ENCODE results near the gene PRKAG1. TPM values are rescaled to one million over a fixed set of nuclear protein-coding genes. Genes with fewer than 3 reads are reported as not detected.
A peak's percentile ranks its signal among the peaks of the same experiment; 100 is the strongest.

The PRKAG1 gene
- total RNA-seq, 1 donor from 2014 or later, result 65.7 TPM

GRCh38 chr12:48991247-48992050 is 27.1 kb downstream of the PRKAG1 start:
- no peak overlapping the region for H3K4me3 Mint-ChIP-seq (ENCODE audit: low read depth)
- no peaks in the 10 kb centered on the region for H3K36me3 Mint-ChIP-seq (ENCODE audit: low read depth)
- H3K27ac Mint-ChIP-seq, result no peak overlapping the region
- intact Hi-C loops (cut with micrococcal nuclease), result no loop called here
- H3K27me3 Mint-ChIP-seq (ENCODE audit: low read depth), result peaks cover 66% of the 10 kb centered on the region
- no peaks in the 10 kb centered on the region for H3K9me3 Mint-ChIP-seq
- no peak for DNase-seq (ENCODE audit: low spot score)
- peaks cover 12% of the 10 kb centered on the region for H3K4me1 Mint-ChIP-seq (ENCODE audit: low read depth)

DNA sequence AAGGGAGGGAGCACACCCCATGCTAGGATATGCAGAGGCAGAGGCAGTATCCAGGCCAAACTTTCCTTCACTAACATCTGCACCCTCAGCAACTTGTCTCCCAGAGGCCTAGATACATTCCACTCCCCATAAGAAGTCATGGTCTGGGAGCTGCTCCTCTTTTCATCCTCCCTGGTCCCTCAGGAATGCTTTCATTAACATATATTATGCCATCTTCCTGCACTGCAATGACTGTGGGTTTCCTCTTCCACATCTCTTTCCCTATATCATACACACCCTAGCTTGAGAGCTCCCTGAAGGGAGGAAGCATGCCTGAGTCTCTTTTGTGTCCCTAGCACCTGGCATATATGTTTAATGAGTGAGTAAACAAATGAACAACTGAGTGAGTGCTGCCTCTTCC is 28.0 kb downstream of the PRKAG1 start:
- intact Hi-C loops (cut with micrococcal nuclease), result no loop called here
- Mint-ChIP-seq H3K27me3 (ENCODE audit: low read depth) (peaks cover 65% of the 10 kb centered on the region), H3K9me3 (no peaks in the 10 kb centered on the region), H3K36me3 (ENCODE audit: low read depth) (no peaks in the 10 kb centered on the region), H3K4me1 (ENCODE audit: low read depth) (peaks cover 8% of the 10 kb centered on the region), H3K27ac (no peak overlapping the region), H3K4me3 (ENCODE audit: low read depth) (no peak overlapping the region)
- no peak for DNase-seq (ENCODE audit: low spot score)

GRCh38 chr12:48988030-48988649 is 30.4 kb downstream of the PRKAG1 start:
- DNase-seq (ENCODE audit: low spot score), result peak; percentile 62
- Mint-ChIP-seq H3K27me3 (ENCODE audit: low read depth) (peaks cover 68% of the 10 kb centered on the region), H3K9me3 (no peaks in the 10 kb centered on the region), H3K27ac (no peak overlapping the region), H3K4me1 (ENCODE audit: low read depth) (peaks cover 6% of the 10 kb centered on the region), H3K4me3 (ENCODE audit: low read depth) (no peak overlapping the region), H3K36me3 (ENCODE audit: low read depth) (no peaks in the 10 kb centered on the region)
- intact Hi-C loops (cut with micrococcal nuclease), result loop anchor here (10.0 kb wide), 1 partner anchor 983 kb away; the partner anchor contains the start of gene COL2A1

GRCh38 chr12:48986720-48987291 is 31.8 kb downstream of the PRKAG1 start:
- intact Hi-C loops (cut with micrococcal nuclease), result loop anchor here (10.0 kb wide), 1 partner anchor 982 kb away; the partner anchor contains the start of gene COL2A1
- H3K27me3 Mint-ChIP-seq (ENCODE audit: low read depth), result peaks cover 75% of the 10 kb centered on the region

DNA sequence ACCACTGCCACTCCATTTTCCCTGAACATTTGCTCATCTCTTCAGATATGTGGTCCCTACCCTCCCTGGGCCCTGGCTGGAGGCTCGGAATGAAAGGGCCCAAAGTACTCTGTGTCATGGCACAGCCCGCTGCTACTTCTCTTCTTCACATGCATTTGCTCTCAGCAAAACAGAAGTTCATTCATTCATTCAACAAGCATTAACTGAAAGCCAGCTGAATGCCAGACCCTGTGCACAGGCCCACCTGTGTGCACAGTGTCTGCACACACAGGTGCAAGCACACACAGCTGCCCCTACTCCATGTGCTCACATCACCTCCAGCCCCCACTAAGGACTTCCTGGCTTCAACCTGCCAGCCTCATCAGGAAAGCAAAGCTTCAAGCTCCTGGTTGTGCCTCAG is 32.7 kb downstream of the PRKAG1 start:
- no peak overlapping the region for H3K27ac Mint-ChIP-seq
- H3K36me3 Mint-ChIP-seq (ENCODE audit: low read depth), result no peaks in the 10 kb centered on the region
- no peaks in the 10 kb centered on the region for H3K9me3 Mint-ChIP-seq
- H3K27me3 Mint-ChIP-seq (ENCODE audit: low read depth), result peaks cover 81% of the 10 kb centered on the region
- DNase-seq (ENCODE audit: low spot score), result no peak
- intact Hi-C loops (cut with micrococcal nuclease), result loop anchor here (10.0 kb wide), 1 partner anchor 981 kb away; the partner anchor contains the start of gene COL2A1
- peaks cover 19% of the 10 kb centered on the region for H3K4me1 Mint-ChIP-seq (ENCODE audit: low read depth)
- H3K4me3 Mint-ChIP-seq (ENCODE audit: low read depth), result no peak overlapping the region

More at GRCh38 chr12:48986720-48987291, 31.8 kb downstream of the PRKAG1 start:
- no peak overlapping the region for H3K4me3 Mint-ChIP-seq (ENCODE audit: low read depth)
- H3K4me1 Mint-ChIP-seq (ENCODE audit: low read depth), result peaks cover 13% of the 10 kb centered on the region
- no peaks in the 10 kb centered on the region for H3K36me3 Mint-ChIP-seq (ENCODE audit: low read depth)
- H3K9me3 Mint-ChIP-seq, result no peaks in the 10 kb centered on the region
- no peak overlapping the region for H3K27ac Mint-ChIP-seq
- no peak for DNase-seq (ENCODE audit: low spot score)

DNA sequence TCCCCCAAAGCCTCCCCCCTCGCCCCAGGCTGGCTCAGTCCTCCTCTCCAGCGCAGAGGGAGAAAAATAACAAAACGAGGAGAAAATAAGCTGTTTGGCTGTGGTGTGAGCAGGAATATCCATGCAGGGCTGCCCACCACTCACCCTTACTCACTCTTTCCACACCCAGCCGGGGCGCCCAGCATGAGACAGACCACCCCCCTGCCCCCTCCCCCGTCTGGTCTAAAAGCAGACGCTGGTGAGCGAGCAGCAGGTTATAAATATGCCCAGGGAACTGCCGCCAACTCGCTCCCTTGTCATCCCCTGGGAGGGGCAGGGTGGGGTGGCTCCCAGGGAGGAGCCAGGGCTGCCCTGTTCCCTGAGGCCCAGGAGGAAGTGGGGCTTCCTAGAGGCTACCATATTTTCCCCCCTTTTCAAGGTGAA is 33.1 kb downstream of the PRKAG1 start:
- H3K4me1 Mint-ChIP-seq (ENCODE audit: low read depth), result peaks cover 22% of the 10 kb centered on the region
- H3K9me3 Mint-ChIP-seq, result no peaks in the 10 kb centered on the region
- no peaks in the 10 kb centered on the region for H3K36me3 Mint-ChIP-seq (ENCODE audit: low read depth)
- peaks cover 81% of the 10 kb centered on the region for H3K27me3 Mint-ChIP-seq (ENCODE audit: low read depth)
- intact Hi-C loops (cut with micrococcal nuclease), result loop anchor here (10.0 kb wide), 1 partner anchor 981 kb away; the partner anchor contains the start of gene COL2A1
- no peak overlapping the region for H3K27ac Mint-ChIP-seq
- no peak for DNase-seq (ENCODE audit: low spot score)
- H3K4me3 Mint-ChIP-seq (ENCODE audit: low read depth), result no peak overlapping the region

DNA sequence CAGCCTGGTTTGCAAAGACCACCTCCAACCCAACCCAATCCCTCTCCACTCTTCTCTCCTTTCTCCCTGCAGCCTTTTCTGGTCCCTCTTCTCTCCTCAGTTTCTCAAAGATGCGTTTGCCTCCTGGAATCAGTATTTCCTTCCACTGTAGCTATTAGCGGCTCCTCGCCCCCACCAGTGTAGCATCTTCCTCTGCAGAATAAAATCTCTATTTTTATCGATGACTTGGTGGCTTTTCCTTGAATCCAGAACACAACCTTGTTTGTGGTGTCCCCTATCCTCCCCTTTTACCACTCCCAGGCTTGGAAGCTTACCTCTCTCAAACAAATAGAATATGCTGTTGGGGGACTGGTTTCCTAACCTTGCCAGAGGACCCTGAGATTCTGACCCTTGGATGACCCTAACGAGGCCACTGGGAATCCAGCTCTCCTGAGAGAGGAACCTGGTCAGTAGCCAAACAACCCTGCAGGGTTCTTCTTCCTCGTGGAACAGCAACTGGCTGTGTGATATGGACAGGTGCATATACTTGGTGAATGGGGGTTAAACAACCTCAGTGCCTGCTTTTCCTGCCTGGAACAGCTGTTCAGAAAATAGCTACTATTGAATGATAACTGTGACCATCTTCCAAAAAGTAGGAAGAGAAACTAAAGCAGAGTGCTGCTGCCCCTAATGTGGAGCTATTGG is 36.0 kb downstream of the PRKAG1 start:
- H3K27me3 Mint-ChIP-seq (ENCODE audit: low read depth), result peaks cover 82% of the 10 kb centered on the region
- peak overlapping the region; percentile 40 for H3K4me3 Mint-ChIP-seq (ENCODE audit: low read depth)
- no peaks in the 10 kb centered on the region for H3K36me3 Mint-ChIP-seq (ENCODE audit: low read depth)
- no peak overlapping the region for H3K27ac Mint-ChIP-seq
- intact Hi-C loops (cut with micrococcal nuclease), result loop anchor here (5.0 to 10.0 kb wide), 2 partner anchors 355 to 978 kb away; partner anchors contain the start of genes C1QL4 and COL2A1
- H3K4me1 Mint-ChIP-seq (ENCODE audit: low read depth), result peaks cover 37% of the 10 kb centered on the region
- no peak for DNase-seq (ENCODE audit: low spot score)
- H3K9me3 Mint-ChIP-seq, result no peaks in the 10 kb centered on the region

DNA sequence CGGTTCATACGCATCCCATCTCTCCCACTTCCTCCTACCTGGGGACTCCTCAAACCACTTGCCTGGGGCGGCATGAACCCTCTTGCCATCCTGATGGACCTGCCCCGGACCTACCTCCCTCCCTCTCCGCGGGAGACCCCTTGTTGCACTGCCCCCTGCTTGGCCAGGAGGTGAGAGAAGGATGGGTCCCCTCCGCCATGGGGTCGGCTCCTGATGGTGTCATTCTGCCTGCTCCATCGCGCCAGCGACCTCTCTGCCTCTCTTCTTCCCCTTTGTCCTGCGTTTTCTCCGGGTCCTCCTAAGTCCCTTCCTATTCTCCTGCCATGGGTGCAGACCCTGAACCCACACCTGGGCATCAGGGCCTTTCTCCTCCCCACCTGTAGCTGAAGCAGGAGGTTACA is 36.8 kb downstream of the PRKAG1 start:
- intact Hi-C loops (cut with micrococcal nuclease), result loop anchor here (1.0 to 10.0 kb wide), 4 partner anchors 14 to 977 kb away; partner anchors contain the start of genes C1QL4 and COL2A1
- H3K27me3 Mint-ChIP-seq (ENCODE audit: low read depth), result peaks cover 82% of the 10 kb centered on the region
- H3K27ac Mint-ChIP-seq, result peak overlapping the region; percentile 48
- peak overlapping the region; percentile 68 for H3K4me3 Mint-ChIP-seq (ENCODE audit: low read depth)
- no peaks in the 10 kb centered on the region for H3K36me3 Mint-ChIP-seq (ENCODE audit: low read depth)
- peaks cover 45% of the 10 kb centered on the region for H3K4me1 Mint-ChIP-seq (ENCODE audit: low read depth)
- H3K9me3 Mint-ChIP-seq, result no peaks in the 10 kb centered on the region
- no peak for DNase-seq (ENCODE audit: low spot score)

GRCh38 chr12:48980953-48981756 is 37.4 kb downstream of the PRKAG1 start:
- H3K9me3 Mint-ChIP-seq, result no peaks in the 10 kb centered on the region
- H3K4me1 Mint-ChIP-seq (ENCODE audit: low read depth), result peaks cover 45% of the 10 kb centered on the region
- H3K36me3 Mint-ChIP-seq (ENCODE audit: low read depth), result no peaks in the 10 kb centered on the region
- H3K27me3 Mint-ChIP-seq (ENCODE audit: low read depth), result peaks cover 84% of the 10 kb centered on the region
- DNase-seq (ENCODE audit: low spot score), result no peak
- intact Hi-C loops (cut with micrococcal nuclease), result loop anchor here (1.0 to 10.0 kb wide), 5 partner anchors 9 to 976 kb away; partner anchors contain the start of genes C1QL4 and COL2A1
- peak overlapping the region; percentile 68 for H3K4me3 Mint-ChIP-seq (ENCODE audit: low read depth)
- H3K27ac Mint-ChIP-seq, result peak overlapping the region; percentile 48

GRCh38 chr12:48980389-48980952 is 38.1 kb downstream of the PRKAG1 start:
- no peak for DNase-seq (ENCODE audit: low spot score)
- peak overlapping the region; percentile 68 for H3K4me3 Mint-ChIP-seq (ENCODE audit: low read depth)
- intact Hi-C loops (cut with micrococcal nuclease), result loop anchor here (1.0 to 10.0 kb wide), 4 partner anchors 8 to 976 kb away; partner anchors contain the start of genes C1QL4 and COL2A1
- peaks cover 84% of the 10 kb centered on the region for H3K27me3 Mint-ChIP-seq (ENCODE audit: low read depth)
- H3K4me1 Mint-ChIP-seq (ENCODE audit: low read depth), result peaks cover 47% of the 10 kb centered on the region
- no peaks in the 10 kb centered on the region for H3K36me3 Mint-ChIP-seq (ENCODE audit: low read depth)
- H3K27ac Mint-ChIP-seq, result no peak overlapping the region
- no peaks in the 10 kb centered on the region for H3K9me3 Mint-ChIP-seq

DNA sequence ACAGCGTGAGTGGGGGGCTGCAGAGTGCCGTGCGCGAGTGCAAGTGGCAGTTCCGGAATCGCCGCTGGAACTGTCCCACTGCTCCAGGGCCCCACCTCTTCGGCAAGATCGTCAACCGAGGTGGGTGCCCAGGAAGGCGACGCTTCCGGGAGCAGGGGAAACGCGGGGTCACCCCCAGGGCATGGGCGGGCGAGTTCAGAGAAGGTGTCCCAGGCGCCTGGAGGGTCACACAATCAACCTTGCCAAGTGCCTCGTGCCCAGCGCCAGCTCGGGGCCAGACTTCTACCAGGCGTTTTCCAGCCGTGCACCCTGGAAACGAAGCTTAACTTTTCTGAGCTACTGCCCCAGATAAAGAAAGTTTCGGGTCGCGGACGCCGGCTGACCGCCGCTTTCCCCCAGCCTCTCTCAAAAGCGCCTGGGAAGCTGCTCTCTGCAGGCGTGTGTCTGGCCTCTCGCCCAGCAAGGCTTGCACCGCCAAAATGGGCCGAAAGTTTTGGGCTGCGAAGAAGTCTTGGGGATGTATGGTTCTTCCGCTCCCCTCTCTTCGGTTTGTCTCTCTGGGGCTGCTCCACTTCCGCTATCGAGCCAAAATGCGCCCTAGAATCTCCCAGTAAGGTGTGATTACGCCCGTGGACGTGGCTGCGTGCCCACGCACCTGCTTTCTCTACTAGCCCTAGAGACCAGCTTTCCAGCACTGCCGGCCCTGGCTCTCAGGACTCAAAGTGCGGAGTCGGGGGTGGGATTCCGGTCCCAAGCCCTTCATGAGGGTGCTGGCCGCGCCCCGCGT is 38.8 kb downstream of the PRKAG1 start:
- Mint-ChIP-seq H3K4me1 (ENCODE audit: low read depth) (peaks cover 47% of the 10 kb centered on the region), H3K27ac (no peak overlapping the region), H3K36me3 (ENCODE audit: low read depth) (no peaks in the 10 kb centered on the region), H3K9me3 (no peaks in the 10 kb centered on the region), H3K27me3 (ENCODE audit: low read depth) (peaks cover 83% of the 10 kb centered on the region), H3K4me3 (ENCODE audit: low read depth) (peak overlapping the region; percentile 68)
- no peak for DNase-seq (ENCODE audit: low spot score)
- intact Hi-C loops (cut with micrococcal nuclease), result loop anchor here (1.0 to 10.0 kb wide), 5 partner anchors 7 to 975 kb away; partner anchors contain the start of genes C1QL4, COL2A1 and DDX23

Measured in activated T-helper 2 cell treated with anti-CD3 and anti-CD28 coated beads, Interferon-gamma antibody, Interleukin-2, Interleukin-4, amounts not matched to agents 10 μg/mL and 5 μg/mL and 100 μg/mL, durations not matched to agents 14 hours and 24 hours and 36 hours (primary cell).